ENCODE results near the gene NDFIP1. TPM values are rescaled to one million over a fixed set of nuclear protein-coding genes. Genes with fewer than 3 reads are reported as not detected.

NDFIP1 gene
- total and polyA plus RNA-seq, 10 of the 15 experiments (the other 5 are each of a cell fraction or from before 2014, with no cell fraction given): 0.08 to 2.7 (median 0.92) TPM

GRCh38 chr5:142201471-142201887 is 92.9 kb downstream of the NDFIP1 start:
- no peak overlapping the region for H3K4me2 ChIP-seq (ENCODE audit: control insufficient read depth, insufficient read depth)
- no peak overlapping the region for H3K9ac ChIP-seq (ENCODE audit: control insufficient read depth, insufficient read depth, low read length)
- in situ Hi-C loops (cut with MboI) (no loop called here), intact Hi-C loops (cut with micrococcal nuclease; ENCODE audit: unreplicated experiment) (no loop called here)
- TF ChIP-seq SIN3A (IDR thresholded peaks at IDR 0.05; ENCODE audit: low read depth, low read length) (no peak), SP1 (IDR thresholded peaks at IDR 0.05; ENCODE audit: low read depth, low read length) (no peak), HDGF (IDR thresholded peaks at IDR 0.05) (no peak), HSF1 (IDR thresholded peaks at IDR 0.05; ENCODE audit: low read depth, low read length) (no peak)
- no peak overlapping the region for H2AFZ ChIP-seq (ENCODE audit: control insufficient read depth, low read depth, low read length)
- FAIRE-seq (no peak), ATAC-seq (no peak), DNase-seq (ENCODE audit: low read depth, low spot score) (no peak)
- POLR2A ChIA-PET: no interaction called here
- no peak overlapping the region for H3K4me3 ChIP-seq
- RAD21 ChIA-PET (ENCODE audit: unreplicated experiment): no interaction called here
- peaks cover 0 to 1% of the 10 kb centered on the region in 2 experiments; a peak in 2 of 4 replicates for H3K27me3 ChIP-seq (replicated peaks in 1 of 2; ENCODE audit: control insufficient read depth in 2 of 2, insufficient read depth in 2 of 2, low read length in 1 of 2)
- H3K9me3 ChIP-seq (replicated peaks; ENCODE audit: control insufficient read depth, insufficient read depth, low read length): no peaks in the 10 kb centered on the region
- no peaks in the 10 kb centered on the region for H4K20me1 ChIP-seq (ENCODE audit: control insufficient read depth, insufficient read depth)
- H3K4me1 ChIP-seq (ENCODE audit: control insufficient read depth, insufficient read depth, low read length): no peaks in the 10 kb centered on the region
- no peaks in the 10 kb centered on the region for H3K79me2 ChIP-seq (ENCODE audit: control insufficient read depth, insufficient read depth, low read length)
- H3K27ac ChIP-seq (ENCODE audit: control insufficient read depth, insufficient read depth): no peak overlapping the region
- BruUV-seq (replicated peaks): no TSS peak
- H3K36me3 ChIP-seq (ENCODE audit: control insufficient read depth in 2 of 2, insufficient read depth in 2 of 2, low read length in 1 of 2): no peaks in the 10 kb centered on the region
- 49% methylated on average over 3 of the region's 3 CpGs for WGBS (ENCODE audit: insufficient coverage, insufficient replicate concordance, low lambda C conversion rate, missing lambda C conversion rate)
- SMC1A ChIA-PET (ENCODE audit: uncharacterized antibody, unreplicated experiment): no interaction called here
- CTCF ChIA-PET: interaction anchor here (0.6 kb wide), 1 partner anchor 194 kb away, joined by 3 read pairs; no protein-coding TSS in a partner anchor

GRCh38 chr5:142202282-142202681 is 93.7 kb downstream of the NDFIP1 start:
- RAD21 ChIA-PET (ENCODE audit: unreplicated experiment): no interaction called here
- H3K9ac ChIP-seq (ENCODE audit: control insufficient read depth, insufficient read depth, low read length): no peak overlapping the region
- TF ChIP-seq MEF2A (IDR thresholded peaks at IDR 0.05; ENCODE audit: insufficient read depth, low read depth, low read length) (no peak), TCF12 (IDR thresholded peaks at IDR 0.05; ENCODE audit: low read depth, low read length) (no peak), SIX5 (IDR thresholded peaks at IDR 0.05; ENCODE audit: low read depth, low read length, severe bottlenecking) (no peak), HDAC2 (IDR thresholded peaks at IDR 0.05) (no peak), LARP7 (IDR thresholded peaks at IDR 0.05) (no peak), ATF7 (IDR thresholded peaks at IDR 0.05; ENCODE audit: low read depth) (no peak), NR2F1 (conservative IDR thresholded peaks at IDR 0.05) (no peak), MXI1 (IDR thresholded peaks at IDR 0.05; ENCODE audit: low read depth, low read length) (no peak), CEBPZ (IDR thresholded peaks at IDR 0.05; ENCODE audit: low read depth, low read length) (no peak)

More at GRCh38 chr5:142202282-142202681, 93.7 kb downstream of the NDFIP1 start:
- Histone ChIP-seq H3K9me3 (replicated peaks; ENCODE audit: control insufficient read depth, insufficient read depth, low read length) (no peaks in the 10 kb centered on the region), H3K27me3 (replicated peaks in 1 of 2; ENCODE audit: control insufficient read depth in 2 of 2, insufficient read depth in 2 of 2, low read length in 1 of 2) (peaks cover 0 to 1% of the 10 kb centered on the region in 2 experiments; a peak in 2 of 4 replicates), H3K4me3 (no peak overlapping the region), H2AFZ (ENCODE audit: control insufficient read depth, low read depth, low read length) (no peak overlapping the region), H3K27ac (ENCODE audit: control insufficient read depth, insufficient read depth) (no peak overlapping the region), H3K79me2 (ENCODE audit: control insufficient read depth, insufficient read depth, low read length) (no peaks in the 10 kb centered on the region), H3K4me2 (ENCODE audit: control insufficient read depth, insufficient read depth) (no peak overlapping the region), H3K36me3 (ENCODE audit: control insufficient read depth in 2 of 2, insufficient read depth in 2 of 2, low read length in 1 of 2) (no peaks in the 10 kb centered on the region), H4K20me1 (ENCODE audit: control insufficient read depth, insufficient read depth) (no peaks in the 10 kb centered on the region), H3K4me1 (ENCODE audit: control insufficient read depth, insufficient read depth, low read length) (no peaks in the 10 kb centered on the region)
- ATAC-seq: no peak
- WGBS (ENCODE audit: insufficient coverage, insufficient replicate concordance, low lambda C conversion rate, missing lambda C conversion rate): 0% methylated on average over 1 of the region's 1 CpG
- FAIRE-seq: no peak
- intact Hi-C loops (cut with micrococcal nuclease; ENCODE audit: unreplicated experiment) (no loop called here), in situ Hi-C loops (cut with MboI) (no loop called here)
- ChIA-PET POLR2A (no interaction called here), CTCF (interaction anchor here (0.6 kb wide), 1 partner anchor 195 kb away, joined by 3 read pairs; no protein-coding TSS in a partner anchor), SMC1A (ENCODE audit: uncharacterized antibody, unreplicated experiment) (no interaction called here)
- no TSS peak for BruUV-seq (replicated peaks)
- DNase-seq (ENCODE audit: low read depth, low spot score): no peak

All from GM12878 (cell line).